Nephron progenitor cell (in vitro differentiated cells): Measurements from ENCODE around the gene SLC49A4.

ENCODE experiments used
- DNase-seq: peaks from one replicate; pipeline ENCODE4 v3.0.0; 2021
- H3K27ac Mint-ChIP-seq: 2 replicates; pipeline ENCODE4 v1.8.0; 2021; ENCODE audit warnings: mild to moderate bottlenecking, moderate library complexity, mixed read lengths
- H3K27me3 Mint-ChIP-seq: 2 replicates; pipeline ENCODE4 v1.8.0; 2021; ENCODE audit warnings: mild to moderate bottlenecking, low read depth, mixed read lengths; ENCODE audit not compliant: poor library complexity
- H3K36me3 Mint-ChIP-seq: 2 replicates; pipeline ENCODE4 v1.8.0; 2021; ENCODE audit warnings: low read depth, mixed read lengths
- H3K4me1 Mint-ChIP-seq: 2 replicates; pipeline ENCODE4 v1.8.0; 2021; ENCODE audit warnings: mixed read lengths
- H3K4me3 Mint-ChIP-seq: 2 replicates; pipeline ENCODE4 v1.8.0; 2021; ENCODE audit warnings: mild to moderate bottlenecking, moderate library complexity, mixed read lengths
- H3K9me3 Mint-ChIP-seq: 2 replicates; pipeline ENCODE4 v1.8.0; 2021; ENCODE audit warnings: mild to moderate bottlenecking, moderate library complexity, mixed read lengths
- CTCF ChIP-seq: fragments of 200-600 bp; sonication (generic); IDR thresholded peaks from 2 replicates; pipeline ENCODE4 v1.5.0; 2021; ENCODE audit warnings: antibody characterized with exemption

The SLC49A4 gene

GRCh38 chr3:122893282-122893681 is 98.4 kb downstream of the SLC49A4 start:
- H3K4me3 Mint-ChIP-seq: no peak overlapping the region
- TF ChIP-seq CTCF: no peak
- no peaks in the 10 kb centered on the region for H3K9me3 Mint-ChIP-seq

GRCh38 chr3:122893754-122894668 is 99.1 kb downstream of the SLC49A4 start:
- no peak for TF ChIP-seq CTCF
- Mint-ChIP-seq H3K36me3 (peaks cover 5% of the 10 kb centered on the region), H3K4me3 (no peak overlapping the region), H3K4me1 (peaks cover 25% of the 10 kb centered on the region), H3K27me3 (peaks cover 12% of the 10 kb centered on the region), H3K9me3 (no peaks in the 10 kb centered on the region), H3K27ac (no peak overlapping the region)
- DNase-seq: no peak

More at GRCh38 chr3:122893282-122893681, 98.4 kb downstream of the SLC49A4 start:
- no peak overlapping the region for H3K27ac Mint-ChIP-seq
- peaks cover 12% of the 10 kb centered on the region for H3K27me3 Mint-ChIP-seq
- peaks cover 25% of the 10 kb centered on the region for H3K4me1 Mint-ChIP-seq
- DNase-seq: no peak
- H3K36me3 Mint-ChIP-seq: peaks cover 5% of the 10 kb centered on the region

GRCh38 chr3:122898298-122898697 is 103.4 kb downstream of the SLC49A4 start:
- no peak overlapping the region for H3K4me3 Mint-ChIP-seq
- TF ChIP-seq CTCF: no peak
- no peak overlapping the region for H3K27ac Mint-ChIP-seq
- peaks cover 18% of the 10 kb centered on the region for H3K27me3 Mint-ChIP-seq
- H3K4me1 Mint-ChIP-seq: peaks cover 8% of the 10 kb centered on the region
- H3K36me3 Mint-ChIP-seq: no peaks in the 10 kb centered on the region
- DNase-seq: no peak
- no peaks in the 10 kb centered on the region for H3K9me3 Mint-ChIP-seq

- H3K9me3 Mint-ChIP-seq: peaks cover 11% of the 10 kb centered on the region
- no peak for DNase-seq
- no peaks in the 10 kb centered on the region for H3K36me3 Mint-ChIP-seq
- no peak overlapping the region for H3K27ac Mint-ChIP-seq
- no peak for TF ChIP-seq CTCF
- no peaks in the 10 kb centered on the region for H3K4me1 Mint-ChIP-seq
- H3K4me3 Mint-ChIP-seq: no peak overlapping the region
- peaks cover 9% of the 10 kb centered on the region for H3K27me3 Mint-ChIP-seq
Measured at GRCh38 chr3:122902326-122902725, 107.5 kb downstream of the SLC49A4 start.

- Mint-ChIP-seq H3K9me3 (peaks cover 11% of the 10 kb centered on the region), H3K4me3 (no peak overlapping the region)
- DNase-seq: no peak
Measured at GRCh38 chr3:122903171-122903570, 108.3 kb downstream of the SLC49A4 start.

More at GRCh38 chr3:122903171-122903570, 108.3 kb downstream of the SLC49A4 start:
- Mint-ChIP-seq H3K4me1 (no peaks in the 10 kb centered on the region), H3K27ac (peak overlapping the region; percentile 32), H3K27me3 (peaks cover 9% of the 10 kb centered on the region), H3K36me3 (no peaks in the 10 kb centered on the region)
- no peak for TF ChIP-seq CTCF
